DOHH2 (cell line): ENCODE results near the gene TTC28.
"Not testable (repeated sequence)": the region's sequence is repeated elsewhere in the genome, so short reads cannot be mapped to it uniquely, and the experiment has no call there.

Experiments
- H3F3A ChIP-seq: fragments of 200-600 bp; sonication (generic), shearing (Covaris generic); 2 replicates; pipeline ENCODE4 v1.6.0; 2016; ENCODE audit warnings: antibody characterized with exemption, mild to moderate bottlenecking; ENCODE audit not compliant: control insufficient read depth, insufficient read depth
- H3K27ac ChIP-seq: fragments of 200-600 bp; sonication (generic); 2 replicates; pipeline ENCODE4 v1.5.1; 2014; ENCODE audit warnings: low read depth, mild to moderate bottlenecking, low read length, moderate library complexity
- H3K27me3 ChIP-seq: fragments of 200-600 bp; sonication (generic); 2 replicates; pipeline ENCODE4 v1.6.1; 2014; ENCODE audit warnings: mild to moderate bottlenecking, low read length, mixed read lengths; ENCODE audit not compliant: control insufficient read depth
- H3K36me3 ChIP-seq: fragments of 200-600 bp; sonication (generic); 2 replicates; pipeline ENCODE4 v1.6.1; 2014; ENCODE audit warnings: mild to moderate bottlenecking, low read length, moderate library complexity, mixed read lengths; ENCODE audit not compliant: control insufficient read depth
- H3K4me1 ChIP-seq: fragments of 200-600 bp; sonication (generic); 2 replicates; pipeline ENCODE4 v1.6.1; 2014; ENCODE audit warnings: mild to moderate bottlenecking, low read length, mixed read lengths; ENCODE audit not compliant: control insufficient read depth
- H3K4me2 ChIP-seq: fragments of 200-600 bp; sonication (generic); 2 replicates; pipeline ENCODE4 v1.6.0; 2014; ENCODE audit warnings: mild to moderate bottlenecking, low read length, moderate library complexity
- H3K4me3 ChIP-seq: fragments of 200-600 bp; sonication (generic); 2 replicates; pipeline ENCODE4 v1.5.1; 2014; ENCODE audit warnings: mild to moderate bottlenecking, low read length, mixed read lengths
- H3K79me2 ChIP-seq: fragments of 200-600 bp; sonication (generic); 2 replicates; pipeline ENCODE4 v1.6.1; 2014; ENCODE audit warnings: mild to moderate bottlenecking, low read length, mixed read lengths; ENCODE audit not compliant: control insufficient read depth
- H3K9me2 ChIP-seq: fragments of 200-600 bp; sonication (generic); replicated peaks from 2 replicates; pipeline ENCODE4 v1.6.1; 2014; ENCODE audit warnings: mild to moderate bottlenecking, low read length, mixed read lengths; ENCODE audit not compliant: control insufficient read depth
- H3K9me3 ChIP-seq: fragments of 200-600 bp; sonication (generic); 2 replicates; pipeline ENCODE4 v1.6.1; 2014; ENCODE audit warnings: antibody characterized with exemption, low read length, mixed read lengths; ENCODE audit not compliant: control insufficient read depth, insufficient read depth
- H4K20me1 ChIP-seq: fragments of 200-600 bp; sonication (generic); 2 replicates; pipeline ENCODE4 v1.6.0; 2014; ENCODE audit warnings: low read depth, mild to moderate bottlenecking, antibody characterized with exemption, low read length, moderate library complexity; ENCODE audit not compliant: control insufficient read depth, insufficient read depth

The TTC28 gene

DNA sequence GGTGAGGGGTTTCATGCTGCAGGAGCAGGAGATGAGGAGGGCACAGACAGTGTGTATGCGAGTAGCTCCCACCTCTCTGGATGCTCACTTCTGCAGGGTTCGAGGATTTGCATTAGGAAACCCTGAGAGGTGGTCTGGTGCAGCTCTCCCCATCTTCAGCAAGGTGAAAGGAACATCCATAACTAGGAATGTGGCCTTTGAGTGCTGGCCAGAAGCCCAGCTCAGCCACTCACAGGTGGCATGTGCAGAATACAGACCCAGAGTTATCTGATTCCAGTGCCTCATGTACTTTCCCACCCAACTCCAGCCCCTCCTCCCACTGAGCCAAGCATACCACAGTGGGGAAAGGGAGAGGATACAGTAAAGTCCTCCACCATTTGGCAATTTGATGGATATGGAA, 10.2 kb upstream of the TTC28 start:
- not testable (repeated sequence) for H3F3A ChIP-seq, H3K9me3 ChIP-seq, H3K9me2 ChIP-seq, H3K27ac ChIP-seq, H3K4me1 ChIP-seq, H3K79me2 ChIP-seq, H3K4me2 ChIP-seq, H4K20me1 ChIP-seq, H3K27me3 ChIP-seq, H3K4me3 ChIP-seq, H3K36me3 ChIP-seq

DNA sequence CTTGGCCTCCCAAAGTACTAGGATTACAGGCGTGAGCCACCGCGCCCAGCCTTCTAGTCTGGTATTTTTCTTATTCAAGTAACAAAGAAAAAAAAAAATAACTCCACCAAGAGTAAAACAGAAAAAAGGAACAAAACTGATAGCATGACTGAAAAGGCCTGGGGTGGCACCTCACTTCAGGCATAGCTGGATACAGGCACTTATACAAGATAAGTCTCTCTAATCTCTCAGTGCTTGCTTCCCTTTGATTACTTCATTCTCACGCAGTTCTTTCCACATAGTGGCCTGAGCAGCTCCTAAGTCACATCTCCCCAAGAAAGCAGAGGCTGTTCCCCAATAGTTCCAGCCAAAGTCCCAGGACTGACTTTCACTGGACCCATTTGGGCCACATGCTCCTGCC, 3.3 kb upstream of the TTC28 start:
- not testable (repeated sequence) for H3K27ac ChIP-seq, H3F3A ChIP-seq, H3K4me3 ChIP-seq, H3K79me2 ChIP-seq, H3K4me1 ChIP-seq, H3K9me3 ChIP-seq, H4K20me1 ChIP-seq, H3K4me2 ChIP-seq, H3K9me2 ChIP-seq, H3K36me3 ChIP-seq
- peaks cover 20% of the 10 kb centered on the region for H3K27me3 ChIP-seq

DNA sequence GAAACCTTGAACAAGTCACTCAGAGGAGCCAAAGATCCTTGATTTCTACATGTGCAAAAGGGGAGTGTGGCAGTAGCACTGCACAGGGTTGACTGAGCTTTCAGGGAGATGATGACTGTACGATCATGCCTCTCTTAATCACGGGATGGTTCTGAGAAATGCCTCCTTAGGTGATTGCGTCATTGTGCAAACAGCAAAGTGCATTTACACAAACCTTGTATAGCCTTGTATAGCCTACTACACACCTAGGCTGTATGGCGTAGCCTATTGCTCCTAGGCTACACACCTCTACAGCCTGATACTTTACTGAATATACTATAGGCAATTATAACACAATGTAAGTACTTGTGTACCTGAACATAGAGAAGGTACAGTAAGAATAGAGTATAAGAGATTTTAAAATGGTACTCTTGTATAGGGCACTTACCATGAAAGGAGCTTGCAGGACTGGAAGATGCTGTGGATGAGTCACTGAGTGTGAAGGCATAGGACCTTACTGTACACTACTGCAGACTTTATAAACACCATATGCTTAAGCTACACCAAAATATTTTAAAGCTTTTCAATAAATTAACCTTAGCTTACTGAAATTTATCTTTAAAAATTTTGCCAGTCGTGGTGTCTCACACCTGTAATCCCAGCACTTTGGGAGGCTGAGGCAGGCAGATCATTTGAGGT, 1.3 kb upstream of the TTC28 start:
- not testable (repeated sequence) for H3K4me3 ChIP-seq, H3K9me3 ChIP-seq, H3K79me2 ChIP-seq, H3K4me1 ChIP-seq, H3K27ac ChIP-seq, H3K4me2 ChIP-seq, H3K9me2 ChIP-seq, H4K20me1 ChIP-seq, H3K36me3 ChIP-seq, H3F3A ChIP-seq
- peaks cover 20% of the 10 kb centered on the region for H3K27me3 ChIP-seq

DNA sequence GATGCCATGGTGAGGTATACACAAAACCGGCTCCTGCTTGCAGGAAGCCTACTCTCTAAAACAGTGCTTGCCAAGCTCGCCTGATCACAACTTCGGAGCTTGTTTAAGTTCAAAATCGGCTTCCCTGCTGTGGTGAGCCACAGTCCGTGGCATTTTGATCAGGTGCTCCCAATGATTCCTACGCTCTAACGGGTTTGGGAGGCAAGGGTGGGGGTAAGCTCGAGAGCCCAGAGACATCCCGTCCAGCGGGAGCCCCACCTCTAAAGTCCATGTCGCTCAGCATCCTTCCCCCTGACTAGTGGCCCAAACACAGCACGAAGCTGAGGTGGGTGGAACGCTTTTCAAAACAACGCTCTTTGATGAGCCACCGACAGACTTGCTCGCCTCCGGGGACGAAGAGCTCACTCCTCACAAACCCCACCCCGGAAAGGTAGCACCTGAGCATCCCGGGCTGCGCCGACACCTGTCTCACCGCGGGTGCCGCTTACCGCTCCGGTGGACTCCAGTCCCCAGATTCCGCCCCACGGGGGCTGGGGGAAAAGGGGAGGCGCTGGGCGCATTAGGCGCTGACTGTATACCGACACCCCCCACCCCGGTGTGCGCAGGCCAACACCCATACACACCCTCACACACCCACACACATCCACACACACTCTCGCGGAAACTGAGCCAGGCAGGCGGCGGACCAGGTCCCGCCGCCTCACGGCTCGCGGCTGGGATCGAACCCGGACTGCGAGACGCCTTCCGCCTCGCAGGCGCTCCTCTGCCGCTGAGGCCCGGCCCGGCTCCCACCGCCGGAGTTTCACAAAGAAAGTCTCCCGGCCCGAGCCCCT, 646 bp downstream of the TTC28 start:
- Histone ChIP-seq H3K4me3 (peak overlapping the region; percentile 61), H3K4me2 (peak overlapping the region; percentile 63), H3K27me3 (peaks cover 34% of the 10 kb centered on the region), H3K4me1 (peaks cover 14% of the 10 kb centered on the region)
- not testable (repeated sequence) for H3K27ac ChIP-seq, H3K79me2 ChIP-seq, H3K9me3 ChIP-seq, H3K36me3 ChIP-seq, H4K20me1 ChIP-seq, H3K9me2 ChIP-seq, H3F3A ChIP-seq

DNA sequence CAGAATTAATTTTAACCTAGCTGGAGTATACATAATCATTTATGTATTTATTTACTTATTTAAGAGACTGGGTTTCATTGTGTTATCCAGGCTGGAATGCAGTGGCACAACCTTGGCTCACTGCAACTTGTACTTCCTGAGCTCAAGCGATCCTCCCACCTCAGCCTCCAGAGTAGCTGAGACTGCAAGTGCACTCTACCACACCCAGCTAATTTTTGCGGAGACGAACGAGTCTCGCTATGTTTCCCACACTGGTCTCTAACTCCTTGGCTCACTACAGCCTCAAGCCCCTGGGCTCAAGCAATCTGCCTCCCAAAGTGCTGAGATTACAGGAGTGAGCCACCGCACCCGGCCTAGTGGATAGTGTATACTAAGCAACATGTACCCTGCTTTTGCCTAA, 1.5 kb downstream of the TTC28 start:
- not testable (repeated sequence) for H3K4me3 ChIP-seq, H3K36me3 ChIP-seq, H3K9me2 ChIP-seq, H4K20me1 ChIP-seq, H3K79me2 ChIP-seq, H3F3A ChIP-seq, H3K27ac ChIP-seq, H3K9me3 ChIP-seq, H3K4me2 ChIP-seq
- peaks cover 19% of the 10 kb centered on the region for H3K4me1 ChIP-seq
- peaks cover 40% of the 10 kb centered on the region for H3K27me3 ChIP-seq
